WERI-Rb-1 (cell line): Measurements from ENCODE around the gene ZNF658.
"Not testable (repeated sequence)": the region's sequence is repeated elsewhere in the genome, so short reads cannot be mapped to it uniquely, and the experiment has no call there.

ENCODE experiments used
- DNase-seq: peaks from one replicate; pipeline ENCODE4 v3.0.0-alpha.2; 2020
- H3K27ac ChIP-seq: fragments of 250-450 bp; sonication (Bioruptor Pico); 2 replicates; pipeline ENCODE4 v1.5.1; 2020; ENCODE audit warnings: mild to moderate bottlenecking, moderate library complexity
- H3K27me3 ChIP-seq: fragments of 250-450 bp; sonication (Bioruptor Pico); 2 replicates; pipeline ENCODE4 v1.5.1; 2021; ENCODE audit warnings: mild to moderate bottlenecking, low read depth, moderate library complexity; ENCODE audit not compliant: insufficient read depth, severe bottlenecking
- H3K36me3 ChIP-seq: fragments of 250-450 bp; sonication (Bioruptor Pico); 2 replicates; pipeline ENCODE4 v1.5.1; 2020; ENCODE audit warnings: mild to moderate bottlenecking, moderate library complexity
- H3K4me3 ChIP-seq: 2 replicates; pipeline ENCODE4 v1.5.1; 2011; ENCODE audit warnings: low read depth, mild to moderate bottlenecking, control low read depth, low read length
- H3K9me3 ChIP-seq: fragments of 250-450 bp; sonication (Bioruptor Pico); 2 replicates; pipeline ENCODE4 v1.5.1; 2021; ENCODE audit warnings: mild to moderate bottlenecking, moderate library complexity; ENCODE audit not compliant: severe bottlenecking

ZNF658 gene

GRCh38 chr9:66900490-66901131 lies at the start of gene ZNF658:
Gene ZNF658 (plus strand): TSS chr9:66900725. CDS start chr9:66903562, 2,837 bp downstream.
- not testable (repeated sequence) for H3K27me3 ChIP-seq, H3K9me3 ChIP-seq, H3K36me3 ChIP-seq
- DNase-seq = peak; percentile 92
- H3K4me3 ChIP-seq = peak within 1 kb of the TSS; percentile 49
- peak within 1 kb of the TSS; percentile 28; the same call in 1 of the 2 replicates for H3K27ac ChIP-seq

- H3K9me3 ChIP-seq, H3K36me3 ChIP-seq, H3K4me3 ChIP-seq, H3K27ac ChIP-seq, H3K27me3 ChIP-seq, DNase-seq: not testable (repeated sequence)
Observed at GRCh38 chr9:66861732-66862131, 38.8 kb upstream of the ZNF658 start.

GRCh38 chr9:66868660-66869059 lies 31.9 kb upstream of the ZNF658 start:
- H3K36me3 ChIP-seq, DNase-seq, H3K27ac ChIP-seq, H3K4me3 ChIP-seq, H3K9me3 ChIP-seq, H3K27me3 ChIP-seq: not testable (repeated sequence)

GRCh38 chr9:66880605-66881004 lies 19.9 kb upstream of the ZNF658 start:
- H3K27me3 ChIP-seq, H3K4me3 ChIP-seq, DNase-seq, H3K9me3 ChIP-seq, H3K36me3 ChIP-seq, H3K27ac ChIP-seq: not testable (repeated sequence)

GRCh38 chr9:66881847-66882246 lies 18.7 kb upstream of the ZNF658 start:
- H3K27me3 ChIP-seq, H3K36me3 ChIP-seq, H3K9me3 ChIP-seq, H3K27ac ChIP-seq, DNase-seq, H3K4me3 ChIP-seq: not testable (repeated sequence)

GRCh38 chr9:66890334-66890733 lies 10.2 kb upstream of the ZNF658 start:
- not testable (repeated sequence) for H3K36me3 ChIP-seq, DNase-seq, H3K27me3 ChIP-seq, H3K27ac ChIP-seq, H3K9me3 ChIP-seq, H3K4me3 ChIP-seq

GRCh38 chr9:66901141-66901540 lies 616 bp downstream of the ZNF658 start:
- H3K4me3 ChIP-seq = peak overlapping the region; percentile 49
- DNase-seq, H3K36me3 ChIP-seq, H3K27me3 ChIP-seq, H3K9me3 ChIP-seq: not testable (repeated sequence)
- H3K27ac ChIP-seq = peak overlapping the region; percentile 28; the same call in 1 of the 2 replicates

GRCh38 chr9:66909560-66909959 lies 9.0 kb downstream of the ZNF658 start:
- H3K4me3 ChIP-seq, H3K27me3 ChIP-seq, H3K36me3 ChIP-seq, H3K27ac ChIP-seq, DNase-seq, H3K9me3 ChIP-seq: not testable (repeated sequence)

- not testable (repeated sequence) for H3K27me3 ChIP-seq, H3K27ac ChIP-seq, H3K36me3 ChIP-seq, H3K9me3 ChIP-seq, DNase-seq, H3K4me3 ChIP-seq
Observed at GRCh38 chr9:66920072-66920471, 19.5 kb downstream of the ZNF658 start.

- not testable (repeated sequence) for H3K27me3 ChIP-seq, H3K27ac ChIP-seq, H3K36me3 ChIP-seq, H3K4me3 ChIP-seq, H3K9me3 ChIP-seq, DNase-seq
Observed at GRCh38 chr9:66936194-66936870, 35.8 kb downstream of the ZNF658 start.

GRCh38 chr9:66937662-66938061 lies 37.1 kb downstream of the ZNF658 start:
- H3K4me3 ChIP-seq, H3K9me3 ChIP-seq, DNase-seq, H3K27ac ChIP-seq, H3K36me3 ChIP-seq, H3K27me3 ChIP-seq: not testable (repeated sequence)

- not testable (repeated sequence) for H3K27ac ChIP-seq, H3K36me3 ChIP-seq, H3K4me3 ChIP-seq
Observed at GRCh38 chr9:66938322-66938721, 37.8 kb downstream of the ZNF658 start.

GRCh38 chr9:66939878-66940830 lies 39.6 kb downstream of the ZNF658 start:
- not testable (repeated sequence) for DNase-seq

More at GRCh38 chr9:66938322-66938721, 37.8 kb downstream of the ZNF658 start:
- H3K27me3 ChIP-seq, DNase-seq, H3K9me3 ChIP-seq: not testable (repeated sequence)

GRCh38 chr9:66942400-66943155 lies 42.1 kb downstream of the ZNF658 start:
- not testable (repeated sequence) for DNase-seq, H3K27me3 ChIP-seq, H3K4me3 ChIP-seq, H3K9me3 ChIP-seq, H3K36me3 ChIP-seq, H3K27ac ChIP-seq

More at GRCh38 chr9:66939878-66940830, 39.6 kb downstream of the ZNF658 start:
- not testable (repeated sequence) for H3K27ac ChIP-seq, H3K9me3 ChIP-seq, H3K4me3 ChIP-seq, H3K27me3 ChIP-seq, H3K36me3 ChIP-seq
